HFFc6 (cell line): ENCODE measurements around the gene LEMD1. TPM values are rescaled to one million over a fixed set of nuclear protein-coding genes. Genes with fewer than 3 reads are reported as not detected.

Experiments
- DNase-seq: peaks from one replicate; pipeline ENCODE4 v3.0.0-alpha.2; 2018
- H3K27ac Mint-ChIP-seq: 2 replicates; pipeline ENCODE4 v1.8.0; 2020; ENCODE audit warnings: mild to moderate bottlenecking, mixed read lengths
- H3K27me3 Mint-ChIP-seq: 2 replicates; pipeline ENCODE4 v1.8.0; 2021; ENCODE audit warnings: mild to moderate bottlenecking, moderate library complexity, mixed read lengths; ENCODE audit not compliant: insufficient read depth
- H3K36me3 Mint-ChIP-seq: 2 replicates; pipeline ENCODE4 v1.8.0; 2021; ENCODE audit warnings: low read depth, mixed read lengths
- H3K4me1 Mint-ChIP-seq: 2 replicates; pipeline ENCODE4 v1.8.0; 2020; ENCODE audit warnings: low read depth, mixed read lengths
- H3K4me3 Mint-ChIP-seq: 2 replicates; pipeline ENCODE4 v1.8.0; 2020; ENCODE audit warnings: mild to moderate bottlenecking, moderate library complexity, mixed read lengths
- H3K9me3 Mint-ChIP-seq: 2 replicates; pipeline ENCODE4 v1.8.0; 2020; ENCODE audit warnings: mild to moderate bottlenecking, mixed read lengths
- total RNA-seq, 6 experiments: library from RNA; stranded (reverse); fragmentation: NEBNext Ultra II Directional; extraction: Animal tissue kit (Norgen Biotek cat#: 25700); gene quantifications; 2 replicates in 1 of 6; 3 replicates in 5 of 6; pipeline ENCODE4 v1.2.3, GENCODE V29; 2021
- TF ChIP-seq, protein P1 (sequence below): fragments of 200-600 bp; sonication (generic); IDR thresholded peaks from 2 replicates; pipeline ENCODE4 v1.5.0; 2021; ENCODE audit warnings: antibody characterized with exemption, mild to moderate bottlenecking

LEMD1 gene
- total RNA-seq, 6 experiments from 2014 or later, result not detected

GRCh38 chr1:205452933-205453332 is 31.1 kb upstream of the LEMD1 start:
- no peaks in the 10 kb centered on the region for H3K9me3 Mint-ChIP-seq

DNA sequence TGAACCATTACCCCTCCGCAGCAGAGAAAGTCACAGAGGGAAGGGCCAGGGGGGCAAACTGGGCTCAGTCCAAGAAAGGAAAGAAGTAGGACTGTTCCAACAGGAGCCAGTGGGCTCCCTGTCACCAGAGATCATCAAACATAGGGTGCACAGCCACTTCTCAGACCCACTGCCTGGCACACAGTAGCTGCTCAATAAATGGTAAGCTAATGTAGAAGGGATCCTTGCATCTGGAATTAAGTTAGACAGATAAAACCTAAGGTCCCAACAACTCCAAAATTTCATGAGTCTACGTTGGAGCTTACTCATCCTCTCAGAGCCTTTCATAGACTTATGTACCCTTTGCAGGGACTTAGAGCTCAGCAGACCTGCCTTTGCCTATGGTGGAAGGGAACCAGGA is 30.5 kb upstream of the LEMD1 start:
- Mint-ChIP-seq H3K4me1 (no peaks in the 10 kb centered on the region; the same call in 1 of the 2 replicates), H3K9me3 (no peaks in the 10 kb centered on the region), H3K27me3 (peaks cover 38% of the 10 kb centered on the region), H3K36me3 (no peaks in the 10 kb centered on the region), H3K4me3 (no peak overlapping the region), H3K27ac (no peak overlapping the region)
- no peak for DNase-seq
- TF ChIP-seq, protein P1, sequence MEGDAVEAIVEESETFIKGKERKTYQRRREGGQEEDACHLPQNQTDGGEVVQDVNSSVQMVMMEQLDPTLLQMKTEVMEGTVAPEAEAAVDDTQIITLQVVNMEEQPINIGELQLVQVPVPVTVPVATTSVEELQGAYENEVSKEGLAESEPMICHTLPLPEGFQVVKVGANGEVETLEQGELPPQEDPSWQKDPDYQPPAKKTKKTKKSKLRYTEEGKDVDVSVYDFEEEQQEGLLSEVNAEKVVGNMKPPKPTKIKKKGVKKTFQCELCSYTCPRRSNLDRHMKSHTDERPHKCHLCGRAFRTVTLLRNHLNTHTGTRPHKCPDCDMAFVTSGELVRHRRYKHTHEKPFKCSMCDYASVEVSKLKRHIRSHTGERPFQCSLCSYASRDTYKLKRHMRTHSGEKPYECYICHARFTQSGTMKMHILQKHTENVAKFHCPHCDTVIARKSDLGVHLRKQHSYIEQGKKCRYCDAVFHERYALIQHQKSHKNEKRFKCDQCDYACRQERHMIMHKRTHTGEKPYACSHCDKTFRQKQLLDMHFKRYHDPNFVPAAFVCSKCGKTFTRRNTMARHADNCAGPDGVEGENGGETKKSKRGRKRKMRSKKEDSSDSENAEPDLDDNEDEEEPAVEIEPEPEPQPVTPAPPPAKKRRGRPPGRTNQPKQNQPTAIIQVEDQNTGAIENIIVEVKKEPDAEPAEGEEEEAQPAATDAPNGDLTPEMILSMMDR, result no peak

More at GRCh38 chr1:205452933-205453332, 31.1 kb upstream of the LEMD1 start:
- Mint-ChIP-seq H3K36me3 (no peaks in the 10 kb centered on the region), H3K27me3 (peaks cover 43% of the 10 kb centered on the region), H3K4me1 (no peaks in the 10 kb centered on the region; the same call in 1 of the 2 replicates), H3K4me3 (no peak overlapping the region), H3K27ac (no peak overlapping the region)
- DNase-seq, result no peak
- TF ChIP-seq, protein P1, result no peak

DNA sequence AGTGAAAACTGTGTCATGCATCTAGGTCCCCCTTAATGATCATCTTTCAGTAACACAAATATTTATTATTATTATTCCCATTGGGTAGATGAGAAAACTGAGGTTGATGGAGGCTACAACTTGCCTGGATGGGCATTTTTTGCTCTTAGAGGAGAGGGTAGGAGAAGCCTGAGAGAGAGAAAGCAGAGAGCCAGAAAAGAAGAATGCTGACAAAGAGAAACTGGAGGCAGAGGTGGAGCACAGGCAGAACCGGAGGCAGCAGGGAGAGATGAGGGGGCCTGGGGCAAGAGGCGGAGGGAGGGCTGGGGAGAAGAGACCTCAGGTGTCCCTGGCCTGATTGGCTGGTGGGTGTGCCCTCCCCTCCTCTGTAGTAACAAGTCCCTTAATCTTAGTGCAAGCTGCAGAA is 29.9 kb upstream of the LEMD1 start:
- H3K27ac Mint-ChIP-seq, result no peak overlapping the region
- H3K4me3 Mint-ChIP-seq, result no peak overlapping the region
- no peaks in the 10 kb centered on the region; the same call in 1 of the 2 replicates for H3K4me1 Mint-ChIP-seq
- TF ChIP-seq, protein P1, result no peak
- H3K9me3 Mint-ChIP-seq, result no peaks in the 10 kb centered on the region
- no peaks in the 10 kb centered on the region for H3K36me3 Mint-ChIP-seq
- no peak for DNase-seq
- H3K27me3 Mint-ChIP-seq, result peaks cover 43% of the 10 kb centered on the region

DNA sequence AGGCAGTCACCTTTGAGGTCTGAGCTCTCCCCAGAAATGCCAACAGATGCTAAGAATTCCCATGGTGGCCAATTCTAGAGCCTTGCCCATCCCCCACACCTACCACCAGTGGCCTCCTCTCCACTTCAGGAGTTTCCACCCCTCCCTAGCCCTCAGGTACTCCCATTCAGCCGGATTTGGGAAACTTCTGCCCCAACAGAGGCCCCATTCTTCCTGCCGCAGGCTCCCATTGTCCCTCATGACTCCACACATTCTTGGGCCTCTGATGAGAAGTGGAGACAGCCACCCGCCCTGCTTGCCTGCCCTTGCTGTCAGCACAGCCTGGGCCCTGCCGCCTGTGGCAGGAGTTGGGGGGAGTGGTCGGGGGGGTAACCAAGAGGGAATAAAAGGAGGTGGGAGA is 29.3 kb upstream of the LEMD1 start:
- Mint-ChIP-seq H3K27me3 (peaks cover 43% of the 10 kb centered on the region), H3K9me3 (no peaks in the 10 kb centered on the region), H3K27ac (no peak overlapping the region), H3K4me1 (no peaks in the 10 kb centered on the region; the same call in 1 of the 2 replicates), H3K4me3 (no peak overlapping the region), H3K36me3 (no peaks in the 10 kb centered on the region)
- no peak for DNase-seq
- TF ChIP-seq, protein P1, result no peak

- Mint-ChIP-seq H3K36me3 (no peaks in the 10 kb centered on the region), H3K4me1 (no peaks in the 10 kb centered on the region; the same call in 1 of the 2 replicates), H3K27me3 (peaks cover 41% of the 10 kb centered on the region), H3K9me3 (no peaks in the 10 kb centered on the region), H3K4me3 (no peak overlapping the region), H3K27ac (no peak overlapping the region)
- DNase-seq, result no peak
- TF ChIP-seq, protein P1, result no peak
Measured at GRCh38 chr1:205450448-205450847, 28.6 kb upstream of the LEMD1 start.
